A549 (cell line): ENCODE data around the gene CCL24. TPM values are rescaled to one million over a fixed set of nuclear protein-coding genes. Genes with fewer than 3 reads are reported as not detected.
"Not testable (repeated sequence)": the region's sequence is repeated elsewhere in the genome, so short reads cannot be mapped to it uniquely, and the experiment has no call there.

Experiments
- ATAC-seq, 2 experiments: fragments of 200-7000 bp in 1 of 2; fragments of >200 bp in 1 of 2; cut with Nextera tagmentation in 1 of 2; cut with Tn5 transposase in 1 of 2; 3 replicates each; pipeline versions ENCODE4 v1.8.0 to v1.9.1; 2018 to 2020; ENCODE audit warnings: mild to moderate bottlenecking in 1 of 2, moderate library complexity in 1 of 2
- CTCF ChIA-PET: fragments of 300-600 bp; sonication (Branson Sonifier 250); formaldehyde crosslinking; extraction: SDS; loops from one replicate; lab custom pipeline; 2021; ENCODE audit warnings: antibody characterized with exemption, inconsistent platforms; lab: Yijun Ruan, JAX
- POLR2A ChIA-PET: fragments of 350-600 bp; formaldehyde crosslinking; extraction: SDS; loops from one replicate; lab custom pipeline; 2021; ENCODE audit warnings: antibody characterized with exemption, inconsistent platforms; lab: Yijun Ruan, JAX
- DNase-seq, 2 experiments: peaks; one replicate each; pipeline versions ENCODE4 v3.0.0 to v3.0.0-alpha.2; 2011 to 2016; ENCODE audit warnings: low read depth in 1 of 2, low spot score in 1 of 2
- FAIRE-seq: peaks from 2 replicates; lab custom pipeline; 2011; peaks lifted over from hg19 to GRCh38; lab: Jason Lieb, UNC
- H3K27ac ChIP-seq, 2 experiments: fragments of >200 bp; sonication (Bioruptor Twin); formaldehyde crosslinking; 3 replicates each; pipeline ENCODE4 v1.5.1; 2016 to 2017
- H3K4me1 ChIP-seq: fragments of >200 bp; sonication (Bioruptor Twin); formaldehyde crosslinking; 3 replicates; pipeline ENCODE4 v1.6.1; 2016
- H3K4me2 ChIP-seq: fragments of >200 bp; sonication (Bioruptor Twin); formaldehyde crosslinking; 3 replicates; pipeline ENCODE4 v1.6.1; 2016
- H3K4me3 ChIP-seq: fragments of >200 bp; sonication (Bioruptor Twin); formaldehyde crosslinking; 3 replicates; pipeline ENCODE4 v1.5.1; 2016
- H3K9me3 ChIP-seq: fragments of >200 bp; sonication (Bioruptor Twin); formaldehyde crosslinking; 3 replicates; pipeline ENCODE4 v1.6.1; 2016
- CBX2 ChIP-seq: fragments of 200-600 bp; sonication (generic); IDR thresholded peaks from 2 replicates; pipeline ENCODE4 v1.6.1; 2016; ENCODE audit warnings: low read depth, mild to moderate bottlenecking, borderline replicate concordance
- CBX8 ChIP-seq: fragments of 200-600 bp; sonication (generic); IDR thresholded peaks from 2 replicates; pipeline ENCODE4 v1.6.1; 2016
- CHD2 ChIP-seq: fragments of 150-350 bp; IDR thresholded peaks from 2 replicates; pipeline ENCODE4 v1.6.1; 2014; ENCODE audit warnings: low read length; ENCODE audit not compliant: partially characterized antibody
- CHD4 ChIP-seq: fragments of 200-600 bp; sonication (generic); IDR thresholded peaks from 2 replicates; pipeline ENCODE4 v1.6.1; 2016; ENCODE audit warnings: antibody characterized with exemption, mild to moderate bottlenecking, borderline replicate concordance
- EHMT2 ChIP-seq: fragments of 200-600 bp; sonication (generic); IDR thresholded peaks from 2 replicates; pipeline ENCODE4 v1.6.1; 2016; ENCODE audit warnings: antibody characterized with exemption, low read depth, mild to moderate bottlenecking, moderate library complexity
- EP300 ChIP-seq, 2 experiments: fragments of >200 bp; sonication (Bioruptor Twin); formaldehyde crosslinking; IDR thresholded peaks; 2 replicates in 1 of 2; 3 replicates in 1 of 2; pipeline ENCODE4 v1.6.1; 2016 to 2017
- GATA3 ChIP-seq: IDR thresholded peaks from 2 replicates; pipeline ENCODE4 v1.6.1; 2012; ENCODE audit warnings: borderline replicate concordance
- HOXA7 ChIP-seq: fragments of 250-450 bp; sonication (Bioruptor Pico); IDR thresholded peaks from 2 replicates; pipeline ENCODE4 v1.5.0; 2020; ENCODE audit warnings: mild to moderate bottlenecking, moderate library complexity
- HOXB13 ChIP-seq: fragments of 250-450 bp; sonication (Bioruptor Pico); IDR thresholded peaks from 2 replicates; pipeline ENCODE4 v1.5.0; 2020; ENCODE audit warnings: low read depth, mild to moderate bottlenecking, moderate library complexity
- JUN ChIP-seq, 2 experiments: fragments of >200 bp; sonication (Bioruptor Twin); formaldehyde crosslinking; IDR thresholded peaks; 2 replicates in 1 of 2; 3 replicates in 1 of 2; pipeline ENCODE4 v1.6.1; 2016 to 2017
- MAFK ChIP-seq: fragments of 450-650 bp; IDR thresholded peaks from 2 replicates; pipeline ENCODE4 v1.6.1; 2014; ENCODE audit not compliant: partially characterized antibody
- MYC ChIP-seq: IDR thresholded peaks from 2 replicates; pipeline ENCODE4 v1.6.1; 2012; ENCODE audit warnings: mild to moderate bottlenecking, inconsistent platforms, low read length, improper control_type of control experiment, borderline replicate concordance
- NPAS2 ChIP-seq: fragments of 250-450 bp; sonication (Bioruptor Pico); IDR thresholded peaks from 2 replicates; pipeline ENCODE4 v1.8.0; 2022; ENCODE audit warnings: mild to moderate bottlenecking, moderate library complexity, borderline replicate concordance
- NR3C1 ChIP-seq: fragments of >200 bp; sonication (Bioruptor Twin); formaldehyde crosslinking; IDR thresholded peaks from 3 replicates; pipeline ENCODE4 v1.6.1; 2017
- POLR2A ChIP-seq: IDR thresholded peaks from 2 replicates; pipeline ENCODE4 v1.6.1; 2012; ENCODE audit warnings: mild to moderate bottlenecking, low read length
- RARB ChIP-seq: fragments of 250-450 bp; sonication (Bioruptor Pico); IDR thresholded peaks from 2 replicates; pipeline ENCODE4 v1.8.0; 2021; ENCODE audit warnings: mild to moderate bottlenecking, moderate library complexity
- RNF2 ChIP-seq: fragments of 200-600 bp; sonication (generic); IDR thresholded peaks from 2 replicates; pipeline ENCODE4 v1.6.1; 2016; ENCODE audit warnings: low read depth, mild to moderate bottlenecking, antibody characterized with exemption, moderate library complexity, borderline replicate concordance
- SMC3 ChIP-seq: fragments of >200 bp; sonication (Bioruptor Twin); formaldehyde crosslinking; IDR thresholded peaks from 3 replicates; pipeline ENCODE4 v1.6.1; 2018; ENCODE audit warnings: inconsistent platforms
- SREBF2 ChIP-seq: fragments of 450-650 bp; IDR thresholded peaks from 2 replicates; pipeline ENCODE4 v1.6.1; 2014; ENCODE audit warnings: mild to moderate bottlenecking, moderate library complexity
- TFCP2L1 ChIP-seq: fragments of 250-450 bp; sonication (Bioruptor Pico); IDR thresholded peaks from 2 replicates; pipeline ENCODE4 v1.5.0; 2021; ENCODE audit warnings: mild to moderate bottlenecking
- ZSCAN20 ChIP-seq: fragments of 250-450 bp; sonication (Bioruptor Pico); IDR thresholded peaks from 2 replicates; pipeline ENCODE4 v1.8.0; 2022; ENCODE audit warnings: mild to moderate bottlenecking, moderate library complexity
- WGBS: methylation state at CpG from one replicate; pipeline ENCODE4 v1.1.6; 2017; ENCODE audit errors: missing lambda C conversion rate; 5-methylcytosine and 5-hydroxymethylcytosine counted together
- polyA plus RNA-seq, 4 experiments: library from polyadenylated mRNA; depleted of rRNA in 3 of 4; stranded (reverse); fragments of >200 nt; fragmentation: RNase III in 1 of 4; extraction: RNeasy Plus Mini Kit Qiagen cat#74134 plus additional on column Dnase treatment in 1 of 4; gene quantifications; 2 replicates in 3 of 4; 3 replicates in 1 of 4; pipeline ENCODE4 v1.2.3, GENCODE V29; 2011 to 2017
- TF ChIP-seq, protein P1 (sequence below): fragments of >200 bp; sonication (Bioruptor Twin); formaldehyde crosslinking; IDR thresholded peaks from 3 replicates; pipeline ENCODE4 v1.5.1; 2016
- TF ChIP-seq, protein P2 (sequence below): IDR thresholded peaks from 2 replicates; pipeline ENCODE4 v1.6.1; 2012
- TF ChIP-seq, protein P3 (sequence below): IDR thresholded peaks from 2 replicates; pipeline ENCODE4 v1.6.1; 2012

Gene CCL24
- polyA plus RNA-seq, 2 of the 4 experiments (the other 2 are of a cell fraction) = 0.14 TPM; not detected in 1

DNA sequence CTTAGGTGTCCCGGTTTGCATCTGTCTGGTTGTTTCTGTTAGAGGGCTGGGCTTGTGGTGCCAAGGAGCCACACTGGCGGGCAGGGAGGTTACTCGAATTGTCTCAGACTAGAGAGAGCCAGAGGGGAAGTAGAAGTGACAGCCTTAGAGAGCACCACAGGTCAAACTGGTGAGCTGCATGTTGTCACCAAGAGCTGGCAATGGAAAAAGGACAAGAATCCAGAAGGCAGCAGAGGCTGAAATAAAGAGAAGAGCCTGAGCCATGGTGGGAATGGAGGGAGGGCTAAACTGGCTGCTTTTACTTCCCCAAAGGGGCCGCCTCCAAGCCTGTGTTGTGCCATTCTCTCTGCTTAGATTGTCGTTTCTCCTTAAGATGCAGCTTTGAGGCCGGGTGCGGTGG is 34.1 kb upstream of the CCL24 start:
- POLR2A ChIA-PET = no interaction called here
- Histone ChIP-seq H3K9me3 (no peaks in the 10 kb centered on the region), H3K4me1 (peaks cover 10% of the 10 kb centered on the region), H3K4me3 (no peak overlapping the region)
- no peak for DNase-seq
- no peak for FAIRE-seq
- ATAC-seq = no peak
- TF ChIP-seq, protein P1, sequence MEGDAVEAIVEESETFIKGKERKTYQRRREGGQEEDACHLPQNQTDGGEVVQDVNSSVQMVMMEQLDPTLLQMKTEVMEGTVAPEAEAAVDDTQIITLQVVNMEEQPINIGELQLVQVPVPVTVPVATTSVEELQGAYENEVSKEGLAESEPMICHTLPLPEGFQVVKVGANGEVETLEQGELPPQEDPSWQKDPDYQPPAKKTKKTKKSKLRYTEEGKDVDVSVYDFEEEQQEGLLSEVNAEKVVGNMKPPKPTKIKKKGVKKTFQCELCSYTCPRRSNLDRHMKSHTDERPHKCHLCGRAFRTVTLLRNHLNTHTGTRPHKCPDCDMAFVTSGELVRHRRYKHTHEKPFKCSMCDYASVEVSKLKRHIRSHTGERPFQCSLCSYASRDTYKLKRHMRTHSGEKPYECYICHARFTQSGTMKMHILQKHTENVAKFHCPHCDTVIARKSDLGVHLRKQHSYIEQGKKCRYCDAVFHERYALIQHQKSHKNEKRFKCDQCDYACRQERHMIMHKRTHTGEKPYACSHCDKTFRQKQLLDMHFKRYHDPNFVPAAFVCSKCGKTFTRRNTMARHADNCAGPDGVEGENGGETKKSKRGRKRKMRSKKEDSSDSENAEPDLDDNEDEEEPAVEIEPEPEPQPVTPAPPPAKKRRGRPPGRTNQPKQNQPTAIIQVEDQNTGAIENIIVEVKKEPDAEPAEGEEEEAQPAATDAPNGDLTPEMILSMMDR = no peak
- no peak for TF ChIP-seq MAFK
- TF ChIP-seq NPAS2 (CRISPR knock-in tag) = no peak
- TF ChIP-seq JUN (IDR thresholded peaks at IDR 0.05) = no peak
- no peak for TF ChIP-seq SMC3
- TF ChIP-seq, protein P2, sequence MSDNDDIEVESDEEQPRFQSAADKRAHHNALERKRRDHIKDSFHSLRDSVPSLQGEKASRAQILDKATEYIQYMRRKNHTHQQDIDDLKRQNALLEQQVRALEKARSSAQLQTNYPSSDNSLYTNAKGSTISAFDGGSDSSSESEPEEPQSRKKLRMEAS = no peak
- TF ChIP-seq HOXB13 (CRISPR knock-in tag) = no peak
- no peak for TF ChIP-seq EHMT2
- no peak for TF ChIP-seq CHD2
- TF ChIP-seq TFCP2L1 = no peak
- no peak for TF ChIP-seq NR3C1
- no peak for TF ChIP-seq GATA3
- no peak for TF ChIP-seq ZSCAN20 (CRISPR knock-in tag)
- TF ChIP-seq EP300 (IDR thresholded peaks at IDR 0.05) = no peak
- TF ChIP-seq, all 56 proteins: peak for 0
- H3K27ac ChIP-seq = no peak overlapping the region
- no peak overlapping the region for H3K4me2 ChIP-seq
- CTCF ChIA-PET = interaction anchor here (1.0 to 2.0 kb wide), 4 partner anchors 15 to 22 kb away, joined by 3 to 6 read pairs (median 4); no protein-coding TSS in a partner anchor
- WGBS = 74% methylated on average over 7 of the region's 7 CpGs

DNA sequence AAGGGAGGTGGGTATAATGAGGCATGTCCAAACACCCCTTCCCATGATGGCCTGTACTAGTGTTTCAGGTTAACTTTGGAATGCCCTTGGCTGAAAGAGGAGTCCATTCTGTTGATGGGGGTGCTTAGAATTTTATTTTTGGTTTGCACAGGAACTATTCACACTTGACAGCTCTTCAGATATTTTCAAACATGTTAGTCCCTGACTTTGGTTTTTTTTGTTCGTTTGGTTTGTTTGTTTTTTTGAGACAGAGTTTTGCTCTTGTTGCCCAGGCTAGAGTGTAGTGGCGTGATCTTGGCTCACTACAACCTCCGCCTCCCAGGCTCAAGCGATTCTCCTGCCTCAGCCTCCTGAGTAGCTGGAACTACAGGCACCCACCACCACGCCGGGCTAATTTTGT is 31.5 kb upstream of the CCL24 start:
- H3K4me3 ChIP-seq, POLR2A ChIA-PET, H3K4me2 ChIP-seq, DNase-seq, ATAC-seq, H3K9me3 ChIP-seq, H3K27ac ChIP-seq, FAIRE-seq: not testable (repeated sequence)
- peaks cover 19% of the 10 kb centered on the region for H3K4me1 ChIP-seq
- 55% methylated on average over 6 of the region's 6 CpGs for WGBS
- CTCF ChIA-PET = interaction anchor here (0.6 to 1.9 kb wide), 4 partner anchors 20 to 175 kb away, joined by 3 to 7 read pairs (median 4); no protein-coding TSS in a partner anchor

DNA sequence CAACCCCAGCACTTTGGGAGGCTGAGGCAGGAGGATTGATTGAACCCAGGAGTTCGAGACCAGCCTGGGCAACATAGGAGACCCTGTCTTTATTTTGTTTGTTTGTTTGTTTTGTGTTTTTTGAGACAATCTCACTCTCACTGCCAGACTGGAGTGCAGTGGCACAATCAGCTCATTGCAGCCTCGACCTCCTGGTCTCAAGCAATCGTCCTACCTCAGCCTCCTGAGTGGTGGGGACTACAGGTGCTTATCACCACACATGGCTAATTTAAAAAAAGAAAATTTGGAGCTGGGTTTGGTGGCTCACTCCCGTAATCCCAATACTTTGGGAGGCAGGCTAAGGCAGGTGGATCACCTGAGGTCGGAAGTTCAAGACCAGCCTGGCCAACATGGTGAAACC is 30.6 kb upstream of the CCL24 start:
- TF ChIP-seq, protein P3, sequence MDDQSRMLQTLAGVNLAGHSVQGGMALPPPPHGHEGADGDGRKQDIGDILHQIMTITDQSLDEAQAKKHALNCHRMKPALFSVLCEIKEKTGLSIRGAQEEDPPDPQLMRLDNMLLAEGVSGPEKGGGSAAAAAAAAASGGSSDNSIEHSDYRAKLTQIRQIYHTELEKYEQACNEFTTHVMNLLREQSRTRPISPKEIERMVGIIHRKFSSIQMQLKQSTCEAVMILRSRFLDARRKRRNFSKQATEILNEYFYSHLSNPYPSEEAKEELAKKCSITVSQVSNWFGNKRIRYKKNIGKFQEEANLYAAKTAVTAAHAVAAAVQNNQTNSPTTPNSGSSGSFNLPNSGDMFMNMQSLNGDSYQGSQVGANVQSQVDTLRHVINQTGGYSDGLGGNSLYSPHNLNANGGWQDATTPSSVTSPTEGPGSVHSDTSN = no peak
- TF ChIP-seq CBX2 (no peak), HOXA7 (CRISPR knock-in tag) (no peak), SREBF2 (no peak), NR3C1 (no peak), CHD2 (no peak), CBX8 (no peak), MYC (no peak), RNF2 (no peak), RARB (no peak), CHD4 (no peak), POLR2A (no peak)
- ATAC-seq (no peak), DNase-seq (no peak), FAIRE-seq (no peak)
- CTCF ChIA-PET = interaction anchor here (1.9 kb wide), 1 partner anchor 21 kb away, joined by 7 read pairs; no protein-coding TSS in a partner anchor
- Histone ChIP-seq H3K4me1 (peaks cover 19% of the 10 kb centered on the region), H3K9me3 (no peaks in the 10 kb centered on the region), H3K4me2 (no peak overlapping the region), H3K4me3 (no peak overlapping the region), H3K27ac (peak overlapping the region in 1 of 2 experiments; percentile 79; a peak in 1 of 6 replicates)
- POLR2A ChIA-PET = no interaction called here
- 91% methylated on average over 5 of the region's 5 CpGs for WGBS
